GOT3 (cell line): ENCODE results near the gene ASB16.
"Not testable (repeated sequence)": the region's sequence is repeated elsewhere in the genome, so short reads cannot be mapped to it uniquely, and the experiment has no call there.

ENCODE experiments used
- DNase-seq: peaks from one replicate; lab custom pipeline; 2025; ENCODE audit warnings: mixed read lengths; lab: John Stamatoyannopoulos, UW

The ASB16 gene

GRCh38 chr17:44147812-44148211 lies 22.7 kb upstream of the ASB16 start:
- no peak for DNase-seq

- not testable (repeated sequence) for DNase-seq
These were observed 21.4 kb upstream of the ASB16 start for GRCh38 chr17:44149066-44149465.

GRCh38 chr17:44149750-44150329 lies 20.7 kb upstream of the ASB16 start:
- no peak for DNase-seq

GRCh38 chr17:44152875-44153274 lies 17.6 kb upstream of the ASB16 start:
- DNase-seq: no peak

- no peak for DNase-seq
These were observed 15.0 kb upstream of the ASB16 start for GRCh38 chr17:44155488-44155887.

GRCh38 chr17:44159519-44160210 lies 10.8 kb upstream of the ASB16 start:
- no peak for DNase-seq

- DNase-seq: no peak
These were observed 6.0 kb upstream of the ASB16 start for GRCh38 chr17:44164476-44164875.

GRCh38 chr17:44167181-44167861 lies 3.2 kb upstream of the ASB16 start:
- no peak for DNase-seq

GRCh38 chr17:44170135-44170498 lies 387 bp upstream of the ASB16 start:
- DNase-seq: no peak

- no peak for DNase-seq
These were observed 1.5 kb downstream of the ASB16 start for GRCh38 chr17:44171931-44172455.

GRCh38 chr17:44174427-44174826 lies 3.9 kb downstream of the ASB16 start:
- DNase-seq: no peak

GRCh38 chr17:44176257-44176656 lies 5.8 kb downstream of the ASB16 start:
- no peak for DNase-seq

- DNase-seq: no peak
These were observed 6.4 kb downstream of the ASB16 start for GRCh38 chr17:44176671-44177501.

GRCh38 chr17:44177640-44178039 lies 7.1 kb downstream of the ASB16 start:
- DNase-seq: no peak

GRCh38 chr17:44178133-44178532 lies 7.6 kb downstream of the ASB16 start:
- no peak for DNase-seq

GRCh38 chr17:44183024-44183423 lies 12.5 kb downstream of the ASB16 start:
- DNase-seq: no peak

- DNase-seq: no peak
These were observed 13.8 kb downstream of the ASB16 start for GRCh38 chr17:44184212-44184810.

- peak; percentile 97 for DNase-seq
These were observed 16.0 kb downstream of the ASB16 start, which contains the start of gene TMUB2 for GRCh38 chr17:44186307-44187130. Gene TMUB2, plus strand, starts transcription at chr17:44186972. Its CDS starts 737 bp downstream, at chr17:44187709.

GRCh38 chr17:44187131-44187899 lies 16.8 kb downstream of the ASB16 start:
- DNase-seq: no peak
